ENCODE measurements around the gene PCDHGC5. TPM values are rescaled to one million over a fixed set of nuclear protein-coding genes. Genes with fewer than 3 reads are reported as not detected.
A peak's percentile ranks its signal among the peaks of the same experiment; 100 is the strongest.

PCDHGC5 gene
- 0.85 and 0.88 TPM in 2 replicates for polyA plus RNA-seq (2013)

GRCh38 chr5:141488591-141489561 is at the start of gene PCDHGC5:
Gene PCDHGC5, plus strand, starts transcription at chr5:141489081. Its CDS starts 160 bp downstream, at chr5:141489241.
- Histone ChIP-seq H2BK5ac (ENCODE audit: low read depth, low read length, poor library complexity) (no peak within 1 kb of the TSS), H3K36me3 (ENCODE audit: control insufficient read depth in 1 of 2, insufficient read depth in 2 of 2, low read length in 2 of 2) (peaks cover 56% of the 10 kb centered on the region in 2 experiments), H3K4me3 (ENCODE audit: low read depth, low read length) (no peak within 1 kb of the TSS), H3K18ac (ENCODE audit: low read length) (peak within 1 kb of the TSS; percentile 30), H3K23ac (ENCODE audit: low read length) (no peak within 1 kb of the TSS), H2AK5ac (ENCODE audit: low read length) (no peak within 1 kb of the TSS), H4K91ac (ENCODE audit: low read depth, low read length) (no peak within 1 kb of the TSS), H3K4ac (ENCODE audit: low read depth, low read length) (no peak within 1 kb of the TSS), H2BK12ac (ENCODE audit: low read length) (no peak within 1 kb of the TSS), H3K9me3 (ENCODE audit: insufficient read depth, low read depth, low read length) (peaks cover 12% of the 10 kb centered on the region), H3K79me2 (ENCODE audit: control insufficient read depth, insufficient read depth, low read length, poor library complexity) (no peaks in the 10 kb centered on the region), H4K12ac (ENCODE audit: low read depth, low read length) (no peak within 1 kb of the TSS), H3K9ac (ENCODE audit: low read length) (no peak within 1 kb of the TSS), H4K8ac (ENCODE audit: low read depth, low read length) (no peak within 1 kb of the TSS), H3K4me2 (ENCODE audit: low read length) (no peak within 1 kb of the TSS), H3K14ac (ENCODE audit: low read length) (no peak within 1 kb of the TSS), H3K27me3 (ENCODE audit: insufficient read depth, low read length) (peaks cover 9% of the 10 kb centered on the region), H2AFZ (ENCODE audit: insufficient read depth, low read length, poor library complexity) (no peak within 1 kb of the TSS), H2BK120ac (ENCODE audit: insufficient read depth, low read length, poor library complexity) (no peak within 1 kb of the TSS), H3K27ac (ENCODE audit: low read depth, low read length) (peak within 1 kb of the TSS; percentile 7), H3K4me1 (ENCODE audit: control insufficient read depth in 1 of 2, insufficient read depth in 2 of 2, low read length in 2 of 2) (peaks cover 10 to 21% of the 10 kb centered on the region in 2 experiments), H3K79me1 (ENCODE audit: low read length) (no peaks in the 10 kb centered on the region)
- DNase-seq: no peak
- no CpG with 5 or more reads among the region's 14 CpGs for WGBS (ENCODE audit: extremely low coverage, insufficient coverage, insufficient read length)

- H3K4ac ChIP-seq (ENCODE audit: low read depth, low read length): no peak overlapping the region
- no peak overlapping the region for H3K18ac ChIP-seq (ENCODE audit: low read length)
- no peak overlapping the region for H2BK120ac ChIP-seq (ENCODE audit: insufficient read depth, low read length, poor library complexity)
- no peak overlapping the region for H4K91ac ChIP-seq (ENCODE audit: low read depth, low read length)
- no peak overlapping the region for H2AFZ ChIP-seq (ENCODE audit: insufficient read depth, low read length, poor library complexity)
- no peak overlapping the region for H2BK5ac ChIP-seq (ENCODE audit: low read depth, low read length, poor library complexity)
- peak overlapping the region; percentile 3 for H3K4me2 ChIP-seq (ENCODE audit: low read length)
- H2BK12ac ChIP-seq (ENCODE audit: low read length): no peak overlapping the region
- H4K12ac ChIP-seq (ENCODE audit: low read depth, low read length): no peak overlapping the region
- peak; percentile 37 to 64 for DNase-seq
- H3K27me3 ChIP-seq (ENCODE audit: insufficient read depth, low read length): no peaks in the 10 kb centered on the region
- no peak overlapping the region for H2AK5ac ChIP-seq (ENCODE audit: low read length)
- no peak overlapping the region for H3K9ac ChIP-seq (ENCODE audit: low read length)
- H3K14ac ChIP-seq (ENCODE audit: low read length): no peak overlapping the region
- H3K4me3 ChIP-seq (ENCODE audit: low read depth, low read length): no peak overlapping the region
- H3K79me2 ChIP-seq (ENCODE audit: control insufficient read depth, insufficient read depth, low read length, poor library complexity): no peaks in the 10 kb centered on the region
- H3K4me1 ChIP-seq (ENCODE audit: control insufficient read depth in 1 of 2, insufficient read depth in 2 of 2, low read length in 2 of 2): peaks cover 3 to 5% of the 10 kb centered on the region in 2 experiments
- no peak overlapping the region for H3K27ac ChIP-seq (ENCODE audit: low read depth, low read length)
- no CpG with 5 or more reads among the region's 10 CpGs for WGBS (ENCODE audit: extremely low coverage, insufficient coverage, insufficient read length)
- H4K8ac ChIP-seq (ENCODE audit: low read depth, low read length): no peak overlapping the region
- no peaks in the 10 kb centered on the region for H3K79me1 ChIP-seq (ENCODE audit: low read length)
- H3K23ac ChIP-seq (ENCODE audit: low read length): no peak overlapping the region
- H3K36me3 ChIP-seq (ENCODE audit: control insufficient read depth in 1 of 2, insufficient read depth in 2 of 2, low read length in 2 of 2): peaks cover 8 to 10% of the 10 kb centered on the region in 2 experiments
- H3K9me3 ChIP-seq (ENCODE audit: insufficient read depth, low read depth, low read length): peaks cover 3% of the 10 kb centered on the region
Measured at GRCh38 chr5:141439411-141440141, 49.3 kb upstream of the PCDHGC5 start.

- Histone ChIP-seq H2BK12ac (ENCODE audit: low read length) (no peak overlapping the region), H3K9me3 (ENCODE audit: insufficient read depth, low read depth, low read length) (peaks cover 3% of the 10 kb centered on the region), H3K18ac (ENCODE audit: low read length) (no peak overlapping the region), H2AK5ac (ENCODE audit: low read length) (no peak overlapping the region), H2BK120ac (ENCODE audit: insufficient read depth, low read length, poor library complexity) (no peak overlapping the region), H3K4ac (ENCODE audit: low read depth, low read length) (no peak overlapping the region), H3K79me2 (ENCODE audit: control insufficient read depth, insufficient read depth, low read length, poor library complexity) (no peaks in the 10 kb centered on the region), H3K4me1 (ENCODE audit: control insufficient read depth in 1 of 2, insufficient read depth in 2 of 2, low read length in 2 of 2) (peaks cover 3 to 5% of the 10 kb centered on the region in 2 experiments), H3K14ac (ENCODE audit: low read length) (no peak overlapping the region), H3K4me3 (ENCODE audit: low read depth, low read length) (no peak overlapping the region), H3K23ac (ENCODE audit: low read length) (no peak overlapping the region), H3K79me1 (ENCODE audit: low read length) (no peaks in the 10 kb centered on the region), H4K91ac (ENCODE audit: low read depth, low read length) (no peak overlapping the region), H4K12ac (ENCODE audit: low read depth, low read length) (no peak overlapping the region), H3K9ac (ENCODE audit: low read length) (no peak overlapping the region), H3K27me3 (ENCODE audit: insufficient read depth, low read length) (no peaks in the 10 kb centered on the region), H2BK5ac (ENCODE audit: low read depth, low read length, poor library complexity) (no peak overlapping the region), H3K4me2 (ENCODE audit: low read length) (no peak overlapping the region), H3K36me3 (ENCODE audit: control insufficient read depth in 1 of 2, insufficient read depth in 2 of 2, low read length in 2 of 2) (peaks cover 8 to 10% of the 10 kb centered on the region in 2 experiments), H2AFZ (ENCODE audit: insufficient read depth, low read length, poor library complexity) (no peak overlapping the region), H4K8ac (ENCODE audit: low read depth, low read length) (no peak overlapping the region), H3K27ac (ENCODE audit: low read depth, low read length) (no peak overlapping the region)
- DNase-seq: peak in 1 of 2 donors; percentile 6
- no CpG with 5 or more reads among the region's 9 CpGs for WGBS (ENCODE audit: extremely low coverage, insufficient coverage, insufficient read length)
Measured at GRCh38 chr5:141440341-141440740, 48.5 kb upstream of the PCDHGC5 start.

GRCh38 chr5:141441571-141442170 is 47.2 kb upstream of the PCDHGC5 start:
- peaks cover 8 to 10% of the 10 kb centered on the region in 2 experiments for H3K36me3 ChIP-seq (ENCODE audit: control insufficient read depth in 1 of 2, insufficient read depth in 2 of 2, low read length in 2 of 2)
- peaks cover 3% of the 10 kb centered on the region for H3K9me3 ChIP-seq (ENCODE audit: insufficient read depth, low read depth, low read length)
- H2BK5ac ChIP-seq (ENCODE audit: low read depth, low read length, poor library complexity): no peak overlapping the region
- no CpG with 5 or more reads among the region's 50 CpGs for WGBS (ENCODE audit: extremely low coverage, insufficient coverage, insufficient read length)
- H3K14ac ChIP-seq (ENCODE audit: low read length): no peak overlapping the region
- H4K8ac ChIP-seq (ENCODE audit: low read depth, low read length): no peak overlapping the region
- no peak overlapping the region for H3K27ac ChIP-seq (ENCODE audit: low read depth, low read length)
- H2AFZ ChIP-seq (ENCODE audit: insufficient read depth, low read length, poor library complexity): no peak overlapping the region
- no peak overlapping the region for H3K18ac ChIP-seq (ENCODE audit: low read length)
- H3K27me3 ChIP-seq (ENCODE audit: insufficient read depth, low read length): no peaks in the 10 kb centered on the region
- H2BK12ac ChIP-seq (ENCODE audit: low read length): no peak overlapping the region
- no peaks in the 10 kb centered on the region for H3K79me1 ChIP-seq (ENCODE audit: low read length)
- no peak overlapping the region for H3K4ac ChIP-seq (ENCODE audit: low read depth, low read length)
- no peak overlapping the region for H4K91ac ChIP-seq (ENCODE audit: low read depth, low read length)
- no peak overlapping the region for H3K4me3 ChIP-seq (ENCODE audit: low read depth, low read length)
- no peak overlapping the region for H3K9ac ChIP-seq (ENCODE audit: low read length)
- no peak overlapping the region for H3K23ac ChIP-seq (ENCODE audit: low read length)
- no peak overlapping the region for H3K4me2 ChIP-seq (ENCODE audit: low read length)
- no peak overlapping the region for H2BK120ac ChIP-seq (ENCODE audit: insufficient read depth, low read length, poor library complexity)
- H3K4me1 ChIP-seq (ENCODE audit: control insufficient read depth in 1 of 2, insufficient read depth in 2 of 2, low read length in 2 of 2): peaks cover 3 to 5% of the 10 kb centered on the region in 2 experiments
- no peak overlapping the region for H2AK5ac ChIP-seq (ENCODE audit: low read length)
- no peaks in the 10 kb centered on the region for H3K79me2 ChIP-seq (ENCODE audit: control insufficient read depth, insufficient read depth, low read length, poor library complexity)
- no peak overlapping the region for H4K12ac ChIP-seq (ENCODE audit: low read depth, low read length)
- DNase-seq: no peak
